Measurements from ENCODE around the gene VKORC1. TPM values are rescaled to one million over a fixed set of nuclear protein-coding genes. Genes with fewer than 3 reads are reported as not detected.

VKORC1 gene
- total and polyA plus RNA-seq, 2 experiments from 2014 or later: 89.6 to 100 TPM

DNA sequence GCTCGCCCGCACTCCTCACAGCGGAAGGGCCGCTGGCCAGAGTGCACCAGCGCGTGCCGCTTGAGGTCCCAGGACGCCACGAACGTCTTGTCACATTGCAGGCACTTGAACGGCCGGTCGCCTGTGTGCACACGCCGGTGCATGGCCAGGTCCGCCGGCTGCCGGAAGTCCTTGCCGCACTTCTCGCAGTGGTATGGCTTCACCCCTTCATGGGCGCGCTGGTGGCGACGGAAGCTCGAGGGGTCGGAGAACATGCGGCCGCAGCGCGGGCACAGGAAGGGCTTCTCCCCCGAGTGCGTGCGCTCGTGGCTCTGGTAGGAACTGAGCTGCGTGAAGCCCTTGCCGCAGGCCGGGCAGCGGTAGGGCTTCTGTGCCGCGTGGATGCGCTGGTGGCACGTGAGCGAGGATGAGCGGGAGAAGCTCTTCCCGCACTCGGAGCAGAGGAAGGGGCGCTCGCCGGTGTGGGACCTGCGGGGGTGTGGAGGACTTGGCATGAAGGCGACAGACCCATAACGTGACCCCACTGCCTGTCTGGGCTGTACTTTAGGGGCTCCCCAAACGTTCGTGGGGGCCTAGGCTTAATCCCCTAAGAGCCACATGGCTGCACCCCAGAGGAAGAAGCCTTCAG lies 32.7 kb downstream of the VKORC1 start:
- ATAC-seq: no peak
- Histone ChIP-seq H3K4me2 (no peak overlapping the region), H2AFZ (no peak overlapping the region), H3F3A (replicated peaks; ENCODE audit: low read depth) (no peaks in the 10 kb centered on the region), H3K79me2 (replicated peaks; ENCODE audit: insufficient read depth) (peaks cover 9% of the 10 kb centered on the region), H3K9me2 (ENCODE audit: insufficient read depth) (no peaks in the 10 kb centered on the region), H3K4me1 (ENCODE audit: insufficient read depth) (no peaks in the 10 kb centered on the region), H3K27me3 (ENCODE audit: insufficient read depth) (no peaks in the 10 kb centered on the region), H3K27ac (ENCODE audit: low read depth) (no peak overlapping the region), H4K20me1 (replicated peaks; ENCODE audit: insufficient read depth) (peaks cover 7% of the 10 kb centered on the region), H3K36me3 (ENCODE audit: insufficient read depth) (no peaks in the 10 kb centered on the region), H3K4me3 (no peak overlapping the region)
- no peaks in the 10 kb centered on the region; the same call in 2 of the 3 replicates for H3K4me1 Mint-ChIP-seq
- H3K27ac Mint-ChIP-seq: no peak overlapping the region
- H3K9me3 Mint-ChIP-seq: no peaks in the 10 kb centered on the region
- H3K27me3 Mint-ChIP-seq (ENCODE audit: insufficient read depth, low read depth, poor library complexity): peaks cover 2% of the 10 kb centered on the region
- TF ChIP-seq EZH2 (IDR thresholded peaks at IDR 0.05; ENCODE audit: low read depth, unreplicated experiment) (no peak), NANOG (IDR thresholded peaks at IDR 0.05; ENCODE audit: borderline replicate concordance) (no peak), CREB1 (CRISPR knock-in tag; IDR thresholded peaks at IDR 0.05; ENCODE audit: low read depth) (no peak), POLR2AphosphoS5 (IDR thresholded peaks at IDR 0.05; ENCODE audit: low read depth) (no peak), ZNF331 (CRISPR knock-in tag; IDR thresholded peaks at IDR 0.05; ENCODE audit: low read depth) (no peak), JUNB (IDR thresholded peaks at IDR 0.05; ENCODE audit: unreplicated experiment) (no peak), ZNF114 (CRISPR knock-in tag; IDR thresholded peaks at IDR 0.05) (no peak), STAT1 (IDR thresholded peaks at IDR 0.05; ENCODE audit: unreplicated experiment) (no peak), EZH2phosphoT487 (IDR thresholded peaks at IDR 0.05; ENCODE audit: unreplicated experiment) (no peak)
- TF ChIP-seq, protein P1, sequence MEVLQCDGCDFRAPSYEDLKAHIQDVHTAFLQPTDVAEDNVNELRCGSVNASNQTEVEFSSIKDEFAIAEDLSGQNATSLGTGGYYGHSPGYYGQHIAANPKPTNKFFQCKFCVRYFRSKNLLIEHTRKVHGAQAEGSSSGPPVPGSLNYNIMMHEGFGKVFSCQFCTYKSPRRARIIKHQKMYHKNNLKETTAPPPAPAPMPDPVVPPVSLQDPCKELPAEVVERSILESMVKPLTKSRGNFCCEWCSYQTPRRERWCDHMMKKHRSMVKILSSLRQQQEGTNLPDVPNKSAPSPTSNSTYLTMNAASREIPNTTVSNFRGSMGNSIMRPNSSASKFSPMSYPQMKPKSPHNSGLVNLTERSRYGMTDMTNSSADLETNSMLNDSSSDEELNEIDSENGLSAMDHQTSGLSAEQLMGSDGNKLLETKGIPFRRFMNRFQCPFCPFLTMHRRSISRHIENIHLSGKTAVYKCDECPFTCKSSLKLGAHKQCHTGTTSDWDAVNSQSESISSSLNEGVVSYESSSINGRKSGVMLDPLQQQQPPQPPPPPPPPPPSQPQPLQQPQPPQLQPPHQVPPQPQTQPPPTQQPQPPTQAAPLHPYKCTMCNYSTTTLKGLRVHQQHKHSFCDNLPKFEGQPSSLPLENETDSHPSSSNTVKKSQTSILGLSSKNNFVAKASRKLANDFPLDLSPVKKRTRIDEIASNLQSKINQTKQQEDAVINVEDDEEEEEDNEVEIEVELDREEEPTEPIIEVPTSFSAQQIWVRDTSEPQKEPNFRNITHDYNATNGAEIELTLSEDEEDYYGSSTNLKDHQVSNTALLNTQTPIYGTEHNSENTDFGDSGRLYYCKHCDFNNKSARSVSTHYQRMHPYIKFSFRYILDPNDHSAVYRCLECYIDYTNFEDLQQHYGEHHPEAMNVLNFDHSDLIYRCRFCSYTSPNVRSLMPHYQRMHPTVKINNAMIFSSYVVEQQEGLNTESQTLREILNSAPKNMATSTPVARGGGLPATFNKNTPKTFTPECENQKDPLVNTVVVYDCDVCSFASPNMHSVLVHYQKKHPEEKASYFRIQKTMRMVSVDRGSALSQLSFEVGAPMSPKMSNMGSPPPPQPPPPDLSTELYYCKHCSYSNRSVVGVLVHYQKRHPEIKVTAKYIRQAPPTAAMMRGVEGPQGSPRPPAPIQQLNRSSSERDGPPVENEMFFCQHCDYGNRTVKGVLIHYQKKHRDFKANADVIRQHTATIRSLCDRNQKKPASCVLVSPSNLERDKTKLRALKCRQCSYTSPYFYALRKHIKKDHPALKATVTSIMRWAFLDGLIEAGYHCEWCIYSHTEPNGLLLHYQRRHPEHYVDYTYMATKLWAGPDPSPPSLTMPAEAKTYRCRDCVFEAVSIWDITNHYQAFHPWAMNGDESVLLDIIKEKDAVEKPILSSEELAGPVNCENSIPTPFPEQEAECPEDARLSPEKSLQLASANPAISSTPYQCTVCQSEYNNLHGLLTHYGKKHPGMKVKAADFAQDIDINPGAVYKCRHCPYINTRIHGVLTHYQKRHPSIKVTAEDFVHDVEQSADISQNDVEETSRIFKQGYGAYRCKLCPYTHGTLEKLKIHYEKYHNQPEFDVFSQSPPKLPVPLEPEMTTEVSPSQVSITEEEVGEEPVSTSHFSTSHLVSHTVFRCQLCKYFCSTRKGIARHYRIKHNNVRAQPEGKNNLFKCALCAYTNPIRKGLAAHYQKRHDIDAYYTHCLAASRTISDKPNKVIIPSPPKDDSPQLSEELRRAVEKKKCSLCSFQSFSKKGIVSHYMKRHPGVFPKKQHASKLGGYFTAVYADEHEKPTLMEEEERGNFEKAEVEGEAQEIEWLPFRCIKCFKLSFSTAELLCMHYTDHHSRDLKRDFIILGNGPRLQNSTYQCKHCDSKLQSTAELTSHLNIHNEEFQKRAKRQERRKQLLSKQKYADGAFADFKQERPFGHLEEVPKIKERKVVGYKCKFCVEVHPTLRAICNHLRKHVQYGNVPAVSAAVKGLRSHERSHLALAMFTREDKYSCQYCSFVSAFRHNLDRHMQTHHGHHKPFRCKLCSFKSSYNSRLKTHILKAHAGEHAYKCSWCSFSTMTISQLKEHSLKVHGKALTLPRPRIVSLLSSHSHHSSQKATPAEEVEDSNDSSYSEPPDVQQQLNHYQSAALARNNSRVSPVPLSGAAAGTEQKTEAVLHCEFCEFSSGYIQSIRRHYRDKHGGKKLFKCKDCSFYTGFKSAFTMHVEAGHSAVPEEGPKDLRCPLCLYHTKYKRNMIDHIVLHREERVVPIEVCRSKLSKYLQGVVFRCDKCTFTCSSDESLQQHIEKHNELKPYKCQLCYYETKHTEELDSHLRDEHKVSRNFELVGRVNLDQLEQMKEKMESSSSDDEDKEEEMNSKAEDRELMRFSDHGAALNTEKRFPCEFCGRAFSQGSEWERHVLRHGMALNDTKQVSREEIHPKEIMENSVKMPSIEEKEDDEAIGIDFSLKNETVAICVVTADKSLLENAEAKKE (CRISPR knock-in tag; IDR thresholded peaks at IDR 0.05): no peak
- TF ChIP-seq, protein P2, sequence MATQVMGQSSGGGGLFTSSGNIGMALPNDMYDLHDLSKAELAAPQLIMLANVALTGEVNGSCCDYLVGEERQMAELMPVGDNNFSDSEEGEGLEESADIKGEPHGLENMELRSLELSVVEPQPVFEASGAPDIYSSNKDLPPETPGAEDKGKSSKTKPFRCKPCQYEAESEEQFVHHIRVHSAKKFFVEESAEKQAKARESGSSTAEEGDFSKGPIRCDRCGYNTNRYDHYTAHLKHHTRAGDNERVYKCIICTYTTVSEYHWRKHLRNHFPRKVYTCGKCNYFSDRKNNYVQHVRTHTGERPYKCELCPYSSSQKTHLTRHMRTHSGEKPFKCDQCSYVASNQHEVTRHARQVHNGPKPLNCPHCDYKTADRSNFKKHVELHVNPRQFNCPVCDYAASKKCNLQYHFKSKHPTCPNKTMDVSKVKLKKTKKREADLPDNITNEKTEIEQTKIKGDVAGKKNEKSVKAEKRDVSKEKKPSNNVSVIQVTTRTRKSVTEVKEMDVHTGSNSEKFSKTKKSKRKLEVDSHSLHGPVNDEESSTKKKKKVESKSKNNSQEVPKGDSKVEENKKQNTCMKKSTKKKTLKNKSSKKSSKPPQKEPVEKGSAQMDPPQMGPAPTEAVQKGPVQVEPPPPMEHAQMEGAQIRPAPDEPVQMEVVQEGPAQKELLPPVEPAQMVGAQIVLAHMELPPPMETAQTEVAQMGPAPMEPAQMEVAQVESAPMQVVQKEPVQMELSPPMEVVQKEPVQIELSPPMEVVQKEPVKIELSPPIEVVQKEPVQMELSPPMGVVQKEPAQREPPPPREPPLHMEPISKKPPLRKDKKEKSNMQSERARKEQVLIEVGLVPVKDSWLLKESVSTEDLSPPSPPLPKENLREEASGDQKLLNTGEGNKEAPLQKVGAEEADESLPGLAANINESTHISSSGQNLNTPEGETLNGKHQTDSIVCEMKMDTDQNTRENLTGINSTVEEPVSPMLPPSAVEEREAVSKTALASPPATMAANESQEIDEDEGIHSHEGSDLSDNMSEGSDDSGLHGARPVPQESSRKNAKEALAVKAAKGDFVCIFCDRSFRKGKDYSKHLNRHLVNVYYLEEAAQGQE (IDR thresholded peaks at IDR 0.05; ENCODE audit: unreplicated experiment): no peak
- TF ChIP-seq, protein P3, sequence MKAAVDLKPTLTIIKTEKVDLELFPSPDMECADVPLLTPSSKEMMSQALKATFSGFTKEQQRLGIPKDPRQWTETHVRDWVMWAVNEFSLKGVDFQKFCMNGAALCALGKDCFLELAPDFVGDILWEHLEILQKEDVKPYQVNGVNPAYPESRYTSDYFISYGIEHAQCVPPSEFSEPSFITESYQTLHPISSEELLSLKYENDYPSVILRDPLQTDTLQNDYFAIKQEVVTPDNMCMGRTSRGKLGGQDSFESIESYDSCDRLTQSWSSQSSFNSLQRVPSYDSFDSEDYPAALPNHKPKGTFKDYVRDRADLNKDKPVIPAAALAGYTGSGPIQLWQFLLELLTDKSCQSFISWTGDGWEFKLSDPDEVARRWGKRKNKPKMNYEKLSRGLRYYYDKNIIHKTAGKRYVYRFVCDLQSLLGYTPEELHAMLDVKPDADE (IDR thresholded peaks at IDR 0.05): no peak
- TF ChIP-seq, protein P4, sequence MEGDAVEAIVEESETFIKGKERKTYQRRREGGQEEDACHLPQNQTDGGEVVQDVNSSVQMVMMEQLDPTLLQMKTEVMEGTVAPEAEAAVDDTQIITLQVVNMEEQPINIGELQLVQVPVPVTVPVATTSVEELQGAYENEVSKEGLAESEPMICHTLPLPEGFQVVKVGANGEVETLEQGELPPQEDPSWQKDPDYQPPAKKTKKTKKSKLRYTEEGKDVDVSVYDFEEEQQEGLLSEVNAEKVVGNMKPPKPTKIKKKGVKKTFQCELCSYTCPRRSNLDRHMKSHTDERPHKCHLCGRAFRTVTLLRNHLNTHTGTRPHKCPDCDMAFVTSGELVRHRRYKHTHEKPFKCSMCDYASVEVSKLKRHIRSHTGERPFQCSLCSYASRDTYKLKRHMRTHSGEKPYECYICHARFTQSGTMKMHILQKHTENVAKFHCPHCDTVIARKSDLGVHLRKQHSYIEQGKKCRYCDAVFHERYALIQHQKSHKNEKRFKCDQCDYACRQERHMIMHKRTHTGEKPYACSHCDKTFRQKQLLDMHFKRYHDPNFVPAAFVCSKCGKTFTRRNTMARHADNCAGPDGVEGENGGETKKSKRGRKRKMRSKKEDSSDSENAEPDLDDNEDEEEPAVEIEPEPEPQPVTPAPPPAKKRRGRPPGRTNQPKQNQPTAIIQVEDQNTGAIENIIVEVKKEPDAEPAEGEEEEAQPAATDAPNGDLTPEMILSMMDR (conservative IDR thresholded peaks at IDR 0.05; ENCODE audit: low read depth in 2 of 2): no peak
- no peak for DNase-seq (ENCODE audit: low spot score)
- no peak overlapping the region for H3K4me3 Mint-ChIP-seq
- H3K36me3 Mint-ChIP-seq (ENCODE audit: low read depth): peaks cover 30% of the 10 kb centered on the region

Data from GM23338 (cell line).